Measurements from ENCODE around the gene PTPRF. TPM values are rescaled to one million over a fixed set of nuclear protein-coding genes. Genes with fewer than 3 reads are reported as not detected.

The PTPRF gene
- polyA plus RNA-seq, 3 donors, result not detected

DNA sequence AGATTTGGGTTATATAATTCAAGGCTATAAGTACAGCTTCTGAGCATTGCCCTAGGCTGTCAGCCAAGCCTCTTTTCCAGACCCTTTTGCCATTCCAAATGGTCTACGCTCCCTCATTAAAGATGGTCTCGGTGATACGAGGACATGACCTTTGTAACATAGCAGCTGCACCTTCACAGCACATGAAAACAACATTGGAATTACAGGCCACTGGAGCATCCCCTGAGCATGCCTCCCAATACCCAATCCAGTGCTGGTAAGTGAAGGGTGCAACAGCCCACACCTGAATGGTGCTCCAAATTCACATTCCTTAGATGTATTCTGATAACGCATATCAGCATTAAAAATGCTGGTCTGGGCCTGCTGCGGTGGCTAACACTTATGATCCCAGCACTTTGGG lies 20.1 kb upstream of the PTPRF start:
- Histone ChIP-seq H3K27me3 (ENCODE audit: control insufficient read depth in 2 of 2, insufficient read depth in 2 of 2, low read length in 2 of 2) (no peaks in the 10 kb centered on the region), H3K79me2 (ENCODE audit: insufficient read depth, low read length) (no peaks in the 10 kb centered on the region), H4K20me1 (ENCODE audit: insufficient read depth, low read length) (no peaks in the 10 kb centered on the region), H3K9me3 (replicated peaks in 1 of 2; ENCODE audit: control insufficient read depth in 1 of 2, insufficient read depth in 1 of 2, low read length in 2 of 2) (no peaks in the 10 kb centered on the region), H2AFZ (ENCODE audit: insufficient read depth, low read depth, low read length, poor library complexity, severe bottlenecking) (no peak overlapping the region), H3K4me1 (ENCODE audit: control insufficient read depth in 1 of 2, insufficient read depth in 2 of 2, low read length in 2 of 2) (no peaks in the 10 kb centered on the region), H3K36me3 (replicated peaks in 1 of 2; ENCODE audit: control insufficient read depth in 1 of 2, insufficient read depth in 2 of 2, low read length in 2 of 2) (no peaks in the 10 kb centered on the region), H3K4me3 (replicated peaks in 1 of 3; ENCODE audit: low read depth in 2 of 3, low read length in 3 of 3) (no peak overlapping the region), H3K27ac (ENCODE audit: low read depth in 1 of 2, low read length in 2 of 2) (no peak overlapping the region), H3K4me2 (replicated peaks; ENCODE audit: extremely low read depth, low read length, poor library complexity, severe bottlenecking) (no peak overlapping the region), H3K9ac (ENCODE audit: insufficient read depth, low read length, poor library complexity, severe bottlenecking) (no peak overlapping the region)
- no peak for DNase-seq
- TF ChIP-seq, protein P1, sequence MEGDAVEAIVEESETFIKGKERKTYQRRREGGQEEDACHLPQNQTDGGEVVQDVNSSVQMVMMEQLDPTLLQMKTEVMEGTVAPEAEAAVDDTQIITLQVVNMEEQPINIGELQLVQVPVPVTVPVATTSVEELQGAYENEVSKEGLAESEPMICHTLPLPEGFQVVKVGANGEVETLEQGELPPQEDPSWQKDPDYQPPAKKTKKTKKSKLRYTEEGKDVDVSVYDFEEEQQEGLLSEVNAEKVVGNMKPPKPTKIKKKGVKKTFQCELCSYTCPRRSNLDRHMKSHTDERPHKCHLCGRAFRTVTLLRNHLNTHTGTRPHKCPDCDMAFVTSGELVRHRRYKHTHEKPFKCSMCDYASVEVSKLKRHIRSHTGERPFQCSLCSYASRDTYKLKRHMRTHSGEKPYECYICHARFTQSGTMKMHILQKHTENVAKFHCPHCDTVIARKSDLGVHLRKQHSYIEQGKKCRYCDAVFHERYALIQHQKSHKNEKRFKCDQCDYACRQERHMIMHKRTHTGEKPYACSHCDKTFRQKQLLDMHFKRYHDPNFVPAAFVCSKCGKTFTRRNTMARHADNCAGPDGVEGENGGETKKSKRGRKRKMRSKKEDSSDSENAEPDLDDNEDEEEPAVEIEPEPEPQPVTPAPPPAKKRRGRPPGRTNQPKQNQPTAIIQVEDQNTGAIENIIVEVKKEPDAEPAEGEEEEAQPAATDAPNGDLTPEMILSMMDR (IDR thresholded peaks at IDR 0.05), result no peak
- Mint-ChIP-seq H3K27ac (no peak overlapping the region), H3K4me3 (no peak overlapping the region), H3K36me3 (no peaks in the 10 kb centered on the region), H3K27me3 (ENCODE audit: low read depth in 3 of 3) (peaks cover 0 to 10% (median 3%) of the 10 kb centered on the region in 3 donors), H3K4me1 (no peaks in the 10 kb centered on the region), H3K9me3 (peaks cover 0 to 8% (median 5%) of the 10 kb centered on the region in 7 donors)
- 100% methylated on average over 3 of the region's 5 CpGs for WGBS (ENCODE audit: insufficient coverage)
- intact Hi-C loops (cut with micrococcal nuclease), result no loop called here

DNA sequence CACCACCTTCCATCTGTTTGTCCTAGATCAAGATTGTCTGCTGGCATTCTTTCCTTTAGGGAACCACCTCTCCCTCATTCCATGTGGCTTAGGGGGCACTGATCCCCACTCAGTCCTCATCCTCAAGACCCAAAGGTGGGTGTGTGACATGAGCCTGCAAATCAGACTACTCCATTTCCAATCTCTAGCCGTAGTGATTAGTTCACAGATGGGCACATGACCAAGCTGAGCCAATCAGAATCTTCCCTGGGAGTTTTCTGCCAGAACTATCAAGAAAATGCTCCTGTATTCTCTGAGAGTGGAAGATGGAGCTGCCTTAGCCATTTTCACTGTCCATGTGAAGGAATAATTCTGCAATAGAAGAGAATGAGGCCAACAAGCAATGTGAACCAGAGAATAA lies 19.3 kb upstream of the PTPRF start:
- peaks cover 0 to 8% (median 5%) of the 10 kb centered on the region in 7 donors for H3K9me3 Mint-ChIP-seq
- TF ChIP-seq, protein P1 (IDR thresholded peaks at IDR 0.05), result no peak
- Histone ChIP-seq H3K79me2 (ENCODE audit: insufficient read depth, low read length) (no peaks in the 10 kb centered on the region), H3K9ac (ENCODE audit: insufficient read depth, low read length, poor library complexity, severe bottlenecking) (no peak overlapping the region), H4K20me1 (ENCODE audit: insufficient read depth, low read length) (no peaks in the 10 kb centered on the region), H3K4me3 (replicated peaks in 1 of 3; ENCODE audit: low read depth in 2 of 3, low read length in 3 of 3) (no peak overlapping the region), H3K27me3 (ENCODE audit: control insufficient read depth in 2 of 2, insufficient read depth in 2 of 2, low read length in 2 of 2) (no peaks in the 10 kb centered on the region), H3K27ac (ENCODE audit: low read depth in 1 of 2, low read length in 2 of 2) (no peak overlapping the region), H3K9me3 (replicated peaks in 1 of 2; ENCODE audit: control insufficient read depth in 1 of 2, insufficient read depth in 1 of 2, low read length in 2 of 2) (no peaks in the 10 kb centered on the region), H2AFZ (ENCODE audit: insufficient read depth, low read depth, low read length, poor library complexity, severe bottlenecking) (no peak overlapping the region), H3K36me3 (replicated peaks in 1 of 2; ENCODE audit: control insufficient read depth in 1 of 2, insufficient read depth in 2 of 2, low read length in 2 of 2) (no peaks in the 10 kb centered on the region), H3K4me2 (replicated peaks; ENCODE audit: extremely low read depth, low read length, poor library complexity, severe bottlenecking) (no peak overlapping the region), H3K4me1 (ENCODE audit: control insufficient read depth in 1 of 2, insufficient read depth in 2 of 2, low read length in 2 of 2) (no peaks in the 10 kb centered on the region)
- intact Hi-C loops (cut with micrococcal nuclease), result no loop called here
- H3K4me3 Mint-ChIP-seq, result no peak overlapping the region
- H3K4me1 Mint-ChIP-seq, result no peaks in the 10 kb centered on the region
- no peak for DNase-seq
- no peak overlapping the region for H3K27ac Mint-ChIP-seq
- H3K27me3 Mint-ChIP-seq (ENCODE audit: low read depth in 3 of 3), result peaks cover 0 to 6% (median 3%) of the 10 kb centered on the region in 3 donors
- H3K36me3 Mint-ChIP-seq, result no peaks in the 10 kb centered on the region
- no CpG with 5 or more reads among the region's 1 CpG for WGBS (ENCODE audit: insufficient coverage)
